Measurements from ENCODE around the gene KCNK17.
"Not testable (repeated sequence)": the region's sequence is repeated elsewhere in the genome, so short reads cannot be mapped to it uniquely, and the experiment has no call there.

Gene KCNK17

DNA sequence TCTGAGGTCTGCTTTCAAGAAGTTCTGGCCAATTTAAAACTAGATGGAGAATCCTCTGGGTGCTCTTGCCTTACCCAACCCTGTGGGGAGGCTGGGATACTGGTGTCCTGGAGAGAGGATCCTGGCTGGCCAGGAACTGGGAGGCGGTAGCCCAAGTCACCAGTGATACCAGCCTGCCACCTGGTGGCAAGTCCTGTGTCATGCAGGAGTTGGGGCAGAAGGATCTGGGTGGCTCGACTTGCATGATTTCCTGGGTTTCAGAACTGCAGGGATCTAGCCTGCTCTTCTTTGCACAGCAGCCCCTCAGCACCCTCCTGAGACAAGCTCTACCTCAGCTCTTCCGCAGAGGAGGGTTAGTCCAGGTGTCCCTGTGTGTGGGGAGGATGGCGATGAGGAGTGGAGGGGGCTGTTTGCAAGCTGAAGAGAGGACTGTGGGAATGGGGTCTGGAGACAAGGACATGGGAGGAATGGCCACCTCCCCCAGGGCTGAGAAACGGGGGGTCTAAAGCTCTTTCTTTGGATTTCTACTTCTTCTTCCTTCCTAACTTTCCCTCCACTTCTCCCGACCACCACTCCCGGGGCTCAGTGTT, 4.2 kb downstream of the KCNK17 start:
- in situ Hi-C loops (cut with MboI; ENCODE audit: low pct_unique_long_range_greater_than_20kb, low sequenced_read_pairs), result loop anchor here (25.0 kb wide), 1 partner anchor 323 kb away; no protein-coding TSS in a partner anchor
- DNase-seq, result peak; percentile 67

DNA sequence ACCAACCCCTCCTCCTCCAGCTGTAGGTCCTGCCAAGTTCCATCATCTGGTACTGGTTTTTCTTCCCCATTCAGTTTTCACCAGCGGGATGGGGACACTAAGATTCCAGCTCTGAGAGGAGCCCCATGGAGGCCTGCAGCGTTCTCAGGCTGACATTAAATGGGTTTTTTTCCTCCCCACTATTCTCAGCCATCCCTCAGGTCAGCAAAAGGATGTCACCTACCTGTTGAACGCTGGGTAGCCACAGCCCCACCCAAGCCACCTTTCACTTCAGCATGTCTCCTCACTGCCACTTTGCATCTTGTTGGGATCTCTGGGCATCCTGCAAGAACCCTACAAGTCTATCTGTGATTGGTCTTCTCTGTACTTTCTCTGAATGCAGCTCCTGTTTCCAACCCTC, 6.8 kb downstream of the KCNK17 start:
- no peak for DNase-seq
- in situ Hi-C loops (cut with MboI; ENCODE audit: low pct_unique_long_range_greater_than_20kb, low sequenced_read_pairs), result loop anchor here (25.0 kb wide), 1 partner anchor 320 kb away; no protein-coding TSS in a partner anchor

DNA sequence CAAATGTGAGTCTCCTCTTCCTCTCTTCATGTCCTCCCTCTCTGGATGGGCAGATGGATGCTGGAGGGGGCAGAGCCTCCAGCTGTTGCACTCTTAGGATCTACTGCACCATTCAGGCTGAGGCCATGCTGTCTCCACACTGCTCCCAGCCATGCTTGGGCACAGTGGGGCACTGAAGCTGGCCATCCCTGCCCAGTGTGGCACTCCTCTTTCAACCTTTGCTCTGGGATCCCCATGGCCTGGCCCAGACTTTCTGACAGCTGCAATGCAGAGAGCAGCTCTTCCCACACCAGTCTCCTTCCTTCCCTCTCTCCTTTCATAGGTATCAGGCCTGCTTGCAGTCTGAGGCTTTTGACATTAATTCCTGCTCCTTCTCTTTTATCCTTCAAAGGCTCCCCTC, 9.3 kb downstream of the KCNK17 start:
- no peak for DNase-seq
- in situ Hi-C loops (cut with MboI; ENCODE audit: low pct_unique_long_range_greater_than_20kb, low sequenced_read_pairs), result loop anchor here (5.0 to 25.0 kb wide), 2 partner anchors 138 to 318 kb away; no protein-coding TSS in a partner anchor

DNA sequence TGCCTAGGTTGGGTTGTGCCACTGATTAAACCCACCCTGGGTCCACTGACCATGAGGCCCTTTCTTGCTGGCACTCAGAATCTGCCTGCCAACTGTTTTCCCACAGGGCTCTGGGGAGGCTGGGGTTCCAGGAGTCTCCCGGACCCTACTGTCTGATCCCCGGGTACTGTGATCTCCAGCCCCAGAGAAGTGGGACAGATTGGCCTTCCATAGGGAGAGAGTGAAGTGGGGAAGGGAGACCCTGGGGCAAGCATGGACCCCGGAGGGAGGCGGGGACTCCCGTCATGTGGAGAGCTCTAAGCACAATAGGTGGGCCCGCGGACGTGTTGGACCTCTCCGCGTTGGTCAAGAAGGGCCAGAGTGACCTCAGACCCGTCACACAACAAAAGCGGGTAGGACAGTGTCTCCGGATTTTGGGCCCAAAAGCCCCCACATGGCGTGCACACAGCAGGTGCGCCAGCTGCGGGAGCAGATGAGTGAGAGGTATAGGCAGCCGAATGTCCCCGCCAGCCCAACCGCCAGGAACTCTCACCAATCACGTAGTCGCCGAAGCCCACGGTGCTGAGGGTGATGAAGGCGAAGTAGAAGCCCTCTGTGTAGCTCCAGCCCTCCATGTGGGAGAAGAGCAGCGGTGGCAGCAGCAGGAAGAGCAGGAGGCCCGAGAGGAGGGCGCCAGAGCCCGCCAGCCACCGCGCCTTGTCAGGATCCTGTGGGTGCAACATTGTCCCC, 10.6 kb downstream of the KCNK17 start:
- in situ Hi-C loops (cut with MboI; ENCODE audit: low pct_unique_long_range_greater_than_20kb, low sequenced_read_pairs), result loop anchor here (5.0 to 25.0 kb wide), 2 partner anchors 136 to 316 kb away; no protein-coding TSS in a partner anchor

DNA sequence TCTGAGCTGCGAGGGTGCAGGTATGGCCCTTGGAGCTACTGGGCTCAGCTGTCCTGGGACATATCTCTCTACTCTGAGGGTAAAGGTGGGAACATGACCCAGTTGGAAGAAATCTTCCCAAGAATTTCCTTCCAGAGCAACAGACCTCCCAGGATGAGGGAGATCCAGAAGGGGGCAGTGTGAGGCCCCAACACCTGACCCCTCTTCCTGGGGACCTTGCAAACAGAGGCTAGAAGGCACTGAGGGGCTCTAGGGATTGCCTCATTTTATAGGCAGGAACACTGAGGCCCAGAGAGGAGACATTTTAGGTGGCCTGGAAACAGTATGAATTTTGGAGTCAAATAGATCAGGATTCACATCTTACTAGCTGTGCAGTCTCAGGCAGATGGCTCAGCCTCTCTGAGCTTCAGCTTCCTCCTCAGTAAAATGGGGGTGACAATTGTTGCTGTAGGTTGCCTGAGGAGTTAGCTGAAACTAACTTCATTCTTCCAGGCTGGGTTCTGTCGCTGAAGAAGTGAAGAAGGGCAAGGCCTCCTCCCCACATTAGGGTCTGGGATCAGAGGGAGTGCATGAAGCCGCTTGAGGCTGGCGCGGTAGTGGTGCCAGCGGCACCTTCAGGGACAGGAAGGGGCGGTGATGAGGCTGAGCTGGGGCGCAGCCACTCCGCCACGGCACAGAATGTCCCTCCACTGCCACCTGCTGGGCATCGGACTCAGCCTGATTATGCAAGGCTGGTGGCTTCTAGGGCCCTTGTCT, 11.4 kb downstream of the KCNK17 start:
- in situ Hi-C loops (cut with MboI; ENCODE audit: low pct_unique_long_range_greater_than_20kb, low sequenced_read_pairs), result loop anchor here (5.0 to 25.0 kb wide), 2 partner anchors 136 to 316 kb away; no protein-coding TSS in a partner anchor
- DNase-seq, result peak; percentile 88

More for the DNA sequence above, 10.6 kb downstream of the KCNK17 start:
- no peak for DNase-seq

DNA sequence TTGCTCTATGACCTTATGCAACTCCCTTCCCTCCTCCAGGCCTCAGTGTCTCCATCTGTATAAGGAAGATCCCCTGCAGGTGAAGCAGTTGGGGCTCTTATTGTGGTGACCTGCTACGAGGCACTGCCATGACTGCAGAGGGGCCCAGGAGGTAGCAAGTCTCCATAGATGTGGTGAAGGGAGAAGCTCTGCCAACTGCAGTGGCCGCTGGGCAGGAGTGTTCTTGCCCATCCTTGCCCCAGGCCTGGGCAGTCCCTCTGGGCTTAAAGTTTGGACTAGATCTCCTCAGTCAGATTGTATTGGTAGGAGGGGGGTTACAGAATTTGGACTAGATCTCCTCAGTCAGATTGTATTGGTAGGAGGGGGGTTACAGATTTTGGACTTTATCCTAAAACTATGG, 12.2 kb downstream of the KCNK17 start:
- DNase-seq, result no peak
- in situ Hi-C loops (cut with MboI; ENCODE audit: low pct_unique_long_range_greater_than_20kb, low sequenced_read_pairs), result loop anchor here (5.0 to 25.0 kb wide), 2 partner anchors 135 to 315 kb away; no protein-coding TSS in a partner anchor

DNA sequence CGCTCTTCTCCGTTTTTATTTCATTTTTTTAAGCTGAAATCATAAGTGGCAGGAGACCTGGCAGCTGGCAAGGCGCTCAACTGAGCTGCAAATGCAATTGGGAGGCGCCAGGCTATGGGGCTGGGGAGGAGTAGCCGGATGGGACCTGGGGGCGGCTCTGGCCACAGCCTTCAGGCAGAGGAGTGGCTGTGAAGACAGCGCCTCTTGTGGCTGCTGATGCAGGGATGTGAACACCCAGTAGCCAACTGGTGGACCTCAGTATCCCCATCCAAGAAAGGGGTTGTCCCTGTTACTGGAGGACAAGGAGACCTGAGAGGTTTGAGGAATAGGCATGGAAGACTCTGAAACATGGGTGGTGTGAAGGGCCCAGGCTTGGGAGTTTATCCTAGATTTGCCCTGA, 12.6 kb downstream of the KCNK17 start:
- DNase-seq, result peak; percentile 25
- in situ Hi-C loops (cut with MboI; ENCODE audit: low pct_unique_long_range_greater_than_20kb, low sequenced_read_pairs), result loop anchor here (5.0 to 25.0 kb wide), 2 partner anchors 134 to 314 kb away; no protein-coding TSS in a partner anchor

DNA sequence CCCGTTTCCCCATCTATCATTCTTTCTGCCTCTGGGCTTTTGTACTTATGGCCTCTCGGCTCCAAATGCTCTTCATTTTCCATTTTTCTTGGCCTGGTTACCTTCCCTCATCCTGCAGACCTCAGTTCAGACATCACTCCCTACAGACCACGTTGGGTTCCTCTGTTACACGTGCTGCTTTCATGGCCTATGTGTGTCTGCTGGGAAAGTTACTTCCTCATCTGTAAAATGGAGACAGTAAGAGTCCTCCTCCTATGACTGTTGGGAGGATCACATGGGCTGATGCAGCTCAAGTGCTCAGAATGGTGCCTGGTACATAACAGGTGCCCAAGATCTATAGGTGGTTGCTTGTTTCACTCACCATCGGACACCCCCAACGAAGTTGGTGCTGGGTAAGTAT, 13.5 kb downstream of the KCNK17 start:
- in situ Hi-C loops (cut with MboI; ENCODE audit: low pct_unique_long_range_greater_than_20kb, low sequenced_read_pairs), result loop anchor here (5.0 to 25.0 kb wide), 2 partner anchors 133 to 313 kb away; no protein-coding TSS in a partner anchor
- DNase-seq, result no peak

DNA sequence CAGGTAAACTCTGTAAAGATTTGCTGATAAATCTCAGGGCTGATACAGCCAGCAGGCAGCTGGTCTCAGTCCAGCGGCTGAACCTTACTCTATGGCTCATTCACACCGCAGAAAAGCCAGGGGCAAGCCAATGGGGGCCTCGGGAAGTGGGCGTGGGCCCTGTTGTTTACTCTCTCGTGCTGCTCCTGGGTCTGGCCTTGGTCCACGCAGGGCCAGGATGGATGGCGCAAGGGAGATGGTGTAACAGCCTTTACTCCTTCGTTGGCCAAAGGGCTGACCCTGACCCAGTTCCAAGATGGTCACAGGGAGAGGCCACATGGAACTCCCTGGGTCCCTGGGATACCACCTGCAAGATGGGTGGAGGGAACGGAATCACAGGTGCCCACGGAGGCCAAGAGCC, 16.2 kb downstream of the KCNK17 start:
- no peak for DNase-seq
- in situ Hi-C loops (cut with MboI; ENCODE audit: low pct_unique_long_range_greater_than_20kb, low sequenced_read_pairs), result no loop called here

DNA sequence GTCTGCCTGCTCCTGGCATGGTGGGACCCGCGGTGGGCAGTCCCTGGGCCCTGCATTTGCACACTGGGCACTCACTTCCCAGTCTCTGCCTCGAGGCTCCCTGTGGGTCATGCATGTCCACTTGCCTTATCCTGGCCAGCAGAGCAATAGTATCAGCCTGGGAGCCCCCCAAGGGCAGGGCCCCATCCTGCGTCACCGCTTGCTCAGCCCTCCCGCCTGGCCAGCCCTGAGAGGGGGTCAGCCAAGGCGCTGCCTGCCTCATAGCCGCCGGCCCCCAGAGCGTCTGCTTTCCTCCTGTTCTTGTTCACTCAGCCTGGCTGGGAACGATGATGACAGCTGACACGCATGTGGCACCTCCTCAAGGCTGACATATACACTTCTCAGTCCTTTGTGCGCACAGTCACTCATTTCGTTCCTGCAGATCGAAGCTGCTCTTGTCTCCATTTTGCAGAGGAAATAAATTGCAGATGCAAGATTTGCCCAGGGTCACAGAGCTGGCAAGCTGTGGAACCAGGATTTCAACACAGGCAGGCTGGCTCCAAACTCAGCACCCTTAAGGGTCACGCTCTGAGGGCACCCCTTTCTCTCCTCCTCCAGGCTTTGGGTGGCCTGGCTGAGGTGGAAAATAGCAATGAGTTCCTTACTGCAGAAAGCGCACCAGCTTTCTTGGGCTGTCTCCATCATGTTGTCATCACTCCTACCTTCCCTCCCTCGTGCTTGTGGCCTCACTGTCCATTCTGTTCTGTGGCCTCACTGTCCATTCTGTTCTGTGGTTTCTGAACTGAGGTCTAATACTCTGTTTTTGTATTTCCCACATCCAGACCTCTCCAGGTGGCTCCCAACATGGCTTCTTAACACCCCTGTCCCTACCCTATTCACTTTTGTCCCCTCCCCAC, 17.2 kb downstream of the KCNK17 start:
- in situ Hi-C loops (cut with MboI; ENCODE audit: low pct_unique_long_range_greater_than_20kb, low sequenced_read_pairs), result no loop called here
- no peak for DNase-seq

DNA sequence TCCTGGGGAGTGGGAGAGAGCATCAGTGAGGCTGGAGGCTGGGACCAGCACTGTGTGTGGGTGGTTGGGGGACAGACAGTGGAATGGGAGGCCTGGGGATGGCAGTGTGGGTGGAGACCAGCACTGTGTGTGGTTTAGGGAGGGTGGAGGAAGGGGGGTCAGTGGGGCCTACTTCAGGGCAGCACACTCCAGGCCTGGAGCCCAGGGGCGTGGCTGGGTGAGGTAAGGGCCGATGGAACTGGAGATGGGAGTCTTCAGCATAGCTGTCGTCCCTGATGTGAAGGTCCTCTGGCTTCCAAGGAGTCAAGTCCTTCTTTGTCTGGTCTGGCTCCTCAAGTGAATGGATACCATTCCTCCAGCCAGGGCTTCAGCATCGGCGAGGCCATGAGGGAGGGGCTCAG, 18.6 kb downstream of the KCNK17 start:
- in situ Hi-C loops (cut with MboI; ENCODE audit: low pct_unique_long_range_greater_than_20kb, low sequenced_read_pairs), result no loop called here
- no peak for DNase-seq

DNA sequence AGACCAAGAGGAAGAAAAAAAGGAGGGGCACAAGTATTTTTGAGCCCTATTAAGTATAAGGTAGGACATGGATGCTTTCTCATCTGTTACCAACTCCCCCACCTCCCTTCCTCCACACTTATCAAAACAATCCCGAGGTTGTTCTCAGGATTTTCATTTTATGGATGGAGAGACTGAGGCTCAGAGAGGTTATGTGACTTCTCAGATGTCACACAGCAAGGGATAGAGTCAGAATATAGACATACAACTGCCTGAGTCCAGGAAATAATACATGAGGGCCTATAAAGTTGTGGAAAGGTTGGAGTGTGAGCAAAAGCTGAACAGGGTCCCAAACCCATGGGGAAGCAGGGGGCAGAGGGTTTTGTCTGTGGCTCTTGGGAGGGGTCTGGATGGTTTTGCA, 19.3 kb downstream of the KCNK17 start:
- in situ Hi-C loops (cut with MboI; ENCODE audit: low pct_unique_long_range_greater_than_20kb, low sequenced_read_pairs), result no loop called here
- no peak for DNase-seq

DNA sequence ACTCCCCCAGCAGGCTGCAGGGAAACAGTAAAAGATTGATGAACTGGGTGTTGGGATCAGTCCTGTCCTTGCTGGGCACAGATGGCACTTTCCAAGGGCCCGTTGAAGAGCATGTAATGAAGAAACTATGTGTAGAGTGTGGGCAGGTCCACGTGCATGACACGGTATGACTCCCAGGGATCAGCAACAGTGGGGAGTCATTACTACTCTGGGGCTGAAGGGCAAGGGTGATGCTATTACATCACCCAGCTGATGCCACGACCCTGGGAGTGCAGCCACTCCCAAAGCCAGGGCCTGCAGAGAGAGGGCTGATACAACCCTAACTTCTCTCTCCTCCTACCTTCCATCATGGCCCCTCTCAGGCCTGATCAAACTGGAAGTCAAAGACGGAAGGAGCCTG, 20.1 kb downstream of the KCNK17 start:
- in situ Hi-C loops (cut with MboI; ENCODE audit: low pct_unique_long_range_greater_than_20kb, low sequenced_read_pairs), result no loop called here
- DNase-seq, result no peak

DNA sequence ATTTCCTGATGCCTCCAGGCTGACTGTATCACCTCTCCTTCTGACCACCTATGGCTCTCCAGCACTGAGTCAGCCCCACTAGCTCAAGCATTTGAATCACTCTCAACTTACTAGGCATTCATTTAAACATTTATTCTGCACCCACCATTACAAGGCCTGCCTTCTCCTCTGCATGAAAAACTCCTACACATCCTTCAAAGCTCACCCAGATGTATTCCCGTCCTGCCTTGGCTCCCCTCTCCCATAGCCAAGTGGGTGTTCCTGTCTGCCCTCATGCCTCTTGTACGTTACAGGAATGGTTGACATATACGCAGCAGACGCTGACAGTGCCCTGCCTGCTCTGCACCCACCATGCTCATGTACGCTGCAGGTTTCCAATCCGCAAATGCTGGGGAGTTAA, 21.6 kb downstream of the KCNK17 start:
- in situ Hi-C loops (cut with MboI; ENCODE audit: low pct_unique_long_range_greater_than_20kb, low sequenced_read_pairs), result no loop called here
- no peak for DNase-seq

DNA sequence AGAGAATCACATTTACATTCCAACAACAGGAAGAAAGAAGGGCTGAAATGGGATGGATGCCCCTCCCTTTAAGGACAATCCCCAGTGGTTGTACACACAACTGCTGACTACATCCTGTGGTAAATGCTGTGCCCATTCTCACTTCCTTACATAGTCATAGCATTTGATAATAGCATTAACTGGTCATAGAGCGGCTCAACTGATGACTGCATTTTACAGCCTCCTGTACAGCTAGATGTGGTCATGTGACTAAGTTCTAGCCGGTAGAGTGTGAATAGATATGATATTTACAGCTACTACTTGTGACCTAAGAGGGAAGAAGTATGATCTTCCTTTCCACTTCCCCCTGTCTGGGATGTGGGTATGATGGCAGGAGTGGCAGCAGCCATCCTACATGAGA, 24.7 kb downstream of the KCNK17 start:
- in situ Hi-C loops (cut with MboI; ENCODE audit: low pct_unique_long_range_greater_than_20kb, low sequenced_read_pairs), result no loop called here
- no peak for DNase-seq

DNA sequence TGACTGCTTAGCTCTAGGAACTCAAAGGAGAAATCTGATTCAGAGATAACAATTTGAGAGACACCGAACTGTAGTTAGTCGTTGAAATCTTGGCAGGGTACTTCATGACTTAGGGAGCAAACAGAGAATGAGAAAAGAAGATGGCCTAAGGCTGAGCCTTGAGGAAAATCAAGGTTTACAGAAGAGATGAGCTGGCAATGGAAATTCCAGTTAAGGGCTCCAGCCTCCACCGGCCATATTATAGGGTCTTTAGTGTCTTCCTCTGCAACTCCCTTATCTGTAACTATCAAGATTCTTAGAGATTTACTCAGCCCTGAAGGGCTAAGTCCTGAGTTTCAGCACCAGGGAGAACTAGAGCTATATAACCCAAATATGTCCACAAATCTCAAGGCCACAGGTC, 26.6 kb downstream of the KCNK17 start:
- DNase-seq, result no peak
- in situ Hi-C loops (cut with MboI; ENCODE audit: low pct_unique_long_range_greater_than_20kb, low sequenced_read_pairs), result no loop called here

DNA sequence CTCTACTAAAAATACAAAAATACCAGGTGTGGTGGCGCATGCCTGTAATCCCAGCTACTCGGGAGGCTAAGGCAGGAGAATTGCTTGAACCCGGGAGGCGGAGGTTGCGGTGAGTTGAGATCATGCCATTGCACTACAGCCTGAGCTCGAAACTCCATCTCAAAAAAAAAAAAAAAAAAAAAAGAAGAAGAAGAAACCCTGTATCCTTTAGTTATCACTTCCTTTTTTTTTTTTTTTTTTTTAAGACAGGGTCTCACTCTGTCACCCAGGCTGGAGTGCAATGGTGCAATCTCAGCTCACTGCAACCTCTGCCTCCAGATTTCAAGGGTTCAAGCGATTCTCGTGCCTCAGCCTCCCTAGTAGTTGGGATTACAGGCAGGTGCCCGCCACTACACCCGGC, 27.6 kb downstream of the KCNK17 start:
- in situ Hi-C loops (cut with MboI; ENCODE audit: low pct_unique_long_range_greater_than_20kb, low sequenced_read_pairs), result not testable (repeated sequence)

DNA sequence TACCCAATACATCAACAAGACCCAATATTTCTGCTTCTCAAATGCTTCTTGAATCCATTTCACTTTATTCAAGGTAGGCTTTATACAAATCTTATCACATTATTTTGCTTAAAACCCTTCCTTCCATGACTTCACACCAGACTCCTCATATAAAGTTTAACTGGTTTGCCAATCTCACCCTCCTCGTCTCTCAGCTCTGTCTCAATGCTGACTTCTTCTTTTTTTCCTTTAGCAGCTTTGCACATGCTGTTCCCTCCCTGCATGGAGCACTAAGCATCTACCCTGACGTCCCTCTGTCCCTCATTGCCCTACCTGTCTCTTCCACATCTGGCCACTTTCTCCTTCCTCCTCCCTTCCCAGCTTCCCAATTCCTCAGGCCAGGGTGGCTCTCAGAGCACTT, 31.4 kb downstream of the KCNK17 start:
- in situ Hi-C loops (cut with MboI; ENCODE audit: low pct_unique_long_range_greater_than_20kb, low sequenced_read_pairs), result no loop called here
- DNase-seq, result no peak

More for the DNA sequence above, 27.6 kb downstream of the KCNK17 start:
- DNase-seq, result not testable (repeated sequence)

Measured in KBM-7 (cell line).